GM19099 (cell line): ENCODE data around the gene PIH1D1.

Experiments
- POLR2A ChIP-seq: IDR thresholded peaks from 3 replicates; pipeline ENCODE4 v1.6.1; 2011; ENCODE audit warnings: low read depth; ENCODE audit not compliant: insufficient read length; ENCODE audit errors: extremely low read depth

PIH1D1 gene

DNA sequence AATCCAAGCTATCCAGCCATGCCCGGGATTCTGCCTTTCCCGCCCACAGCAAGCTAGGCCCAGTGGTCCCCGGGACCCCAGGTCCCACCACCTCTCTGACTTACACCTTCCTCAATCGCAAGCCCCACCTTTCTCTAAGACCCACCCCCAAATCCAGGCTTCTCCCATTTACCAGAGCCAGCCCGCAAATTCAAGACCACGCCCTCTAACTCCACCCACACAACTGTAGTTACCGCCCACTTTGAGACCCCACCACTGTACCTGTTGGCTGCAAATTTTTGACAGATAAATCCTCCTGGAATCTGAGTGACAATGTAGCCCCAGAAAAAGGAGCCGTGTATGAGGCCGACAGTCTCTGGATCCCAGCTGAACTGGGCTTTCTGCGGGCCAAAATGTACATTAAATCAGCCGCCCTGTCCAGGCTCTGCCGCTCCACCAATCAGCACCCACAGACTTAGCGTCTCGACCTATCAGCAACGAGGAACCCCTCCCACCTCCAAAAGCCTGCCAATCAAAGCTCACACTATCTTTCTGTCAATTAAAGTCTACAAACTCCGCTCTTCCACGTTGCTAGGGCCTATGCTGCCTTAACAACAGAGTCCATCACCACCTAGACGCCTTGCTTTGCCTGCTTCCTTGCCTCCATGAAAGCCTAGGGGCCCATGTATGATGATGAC lies 16.6 kb downstream of the PIH1D1 start:
- TF ChIP-seq POLR2A, result no peak

DNA sequence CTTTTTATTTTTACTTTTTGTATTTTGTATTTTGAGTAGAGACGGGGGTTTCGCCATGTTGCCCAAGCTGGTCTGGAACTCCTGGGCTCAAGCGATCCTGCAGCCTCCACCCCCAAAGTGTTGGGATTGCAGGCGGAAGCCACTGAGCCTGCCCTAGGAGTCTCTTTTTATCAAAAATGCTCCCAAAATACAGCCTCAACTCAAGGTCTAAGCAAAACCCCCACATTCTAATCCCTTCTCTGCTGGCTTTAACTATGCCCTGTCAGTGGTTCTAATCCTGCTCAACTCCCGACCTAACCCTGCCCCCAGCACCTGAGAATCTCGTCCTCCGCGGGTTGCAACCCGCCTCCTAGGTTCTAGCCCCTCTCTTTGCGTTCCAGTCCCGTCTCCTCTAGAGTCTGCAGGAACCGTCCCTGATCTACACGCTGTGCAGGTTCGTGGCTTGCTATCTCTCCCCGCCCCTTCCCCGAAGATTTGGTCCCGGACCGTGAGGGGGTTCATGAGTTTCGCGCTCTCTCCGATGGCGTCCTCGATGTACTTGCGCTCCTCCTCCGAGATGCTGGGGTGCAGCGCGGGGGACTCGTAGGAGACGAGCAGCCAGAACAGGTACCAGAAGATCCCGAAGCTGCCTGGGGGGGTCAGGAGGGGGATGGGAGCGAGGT lies 18.2 kb downstream of the PIH1D1 start:
- TF ChIP-seq POLR2A, result no peak

- TF ChIP-seq POLR2A, result no peak
Observed at GRCh38 chr19:49432141-49433073, 19.2 kb downstream of the PIH1D1 start.

- no peak for TF ChIP-seq POLR2A
Observed at GRCh38 chr19:49431330-49431749, 20.3 kb downstream of the PIH1D1 start.

GRCh38 chr19:49430678-49431329 lies 20.8 kb downstream of the PIH1D1 start:
- no peak for TF ChIP-seq POLR2A

GRCh38 chr19:49430172-49430677 lies 21.4 kb downstream of the PIH1D1 start:
- TF ChIP-seq POLR2A, result no peak

GRCh38 chr19:49428547-49429451 lies 22.8 kb downstream of the PIH1D1 start:
- TF ChIP-seq POLR2A, result no peak

DNA sequence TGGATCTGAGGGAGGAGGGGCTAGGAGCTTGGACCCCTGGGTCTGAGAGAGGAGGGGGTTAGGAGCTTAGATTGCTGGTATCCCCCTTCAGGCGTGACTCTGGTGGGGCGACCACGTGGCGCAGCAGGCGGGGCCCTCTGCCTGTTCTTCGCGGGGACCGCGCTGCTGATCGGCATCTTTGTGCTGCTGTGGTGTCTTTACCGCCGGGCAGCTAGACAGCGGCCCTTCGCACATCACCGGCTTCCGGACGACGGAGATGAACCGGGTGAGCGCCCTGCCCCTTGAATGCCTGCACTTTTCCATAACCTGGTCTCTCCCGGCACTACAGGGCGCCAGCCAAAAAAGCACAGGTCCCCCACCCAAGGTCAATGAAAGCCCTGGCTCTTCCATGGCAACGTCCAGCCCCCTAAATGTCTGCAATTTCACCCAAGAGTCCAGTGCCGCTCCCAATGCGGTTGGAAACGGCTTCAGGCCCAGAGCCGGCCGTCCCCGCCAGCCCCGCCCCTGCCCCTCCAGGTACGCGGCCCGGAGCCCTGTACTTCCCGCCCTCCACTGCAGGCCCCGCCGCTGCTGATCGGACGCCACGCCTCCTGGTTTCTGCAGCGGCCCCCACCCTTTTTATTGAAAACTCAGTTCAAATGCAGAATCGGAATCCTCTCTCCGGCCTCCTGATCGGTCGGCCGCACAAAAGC lies 23.6 kb downstream of the PIH1D1 start:
- TF ChIP-seq POLR2A, result no peak

- TF ChIP-seq POLR2A, result no peak
Observed at GRCh38 chr19:49427339-49427738, 24.3 kb downstream of the PIH1D1 start.

DNA sequence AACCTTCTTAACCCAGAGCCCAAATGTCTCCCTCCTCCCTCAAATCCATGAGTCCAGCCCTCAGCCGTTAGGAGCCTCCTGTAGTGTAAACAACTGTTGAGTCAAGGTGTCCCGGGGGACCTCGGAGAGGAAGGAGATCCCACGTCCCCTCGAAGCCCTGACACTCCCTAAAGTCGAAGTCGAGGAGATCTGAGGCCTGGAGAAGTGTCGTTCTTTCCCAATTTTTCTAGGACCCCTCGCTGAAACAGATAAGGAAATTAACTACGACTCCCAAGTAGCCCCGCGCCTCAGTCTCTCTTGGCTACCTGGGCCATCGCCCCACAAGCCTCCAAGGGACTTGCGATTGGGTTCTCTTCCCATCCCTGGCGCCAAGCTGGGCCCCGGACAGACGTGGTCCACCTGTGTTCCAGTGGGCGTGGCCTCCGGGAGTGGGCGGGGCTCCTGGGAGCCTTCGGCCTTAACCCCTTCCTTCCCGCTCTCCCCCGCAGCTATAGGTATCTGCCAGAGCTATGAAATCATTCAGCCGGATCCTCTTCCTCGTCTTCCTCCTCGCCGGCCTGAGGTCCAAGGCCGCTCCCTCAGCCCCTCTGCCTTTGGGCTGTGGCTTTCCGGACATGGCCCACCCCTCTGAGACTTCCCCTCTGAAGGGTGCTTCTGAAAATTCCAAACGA lies 25.6 kb downstream of the PIH1D1 start:
- TF ChIP-seq POLR2A, result no peak

DNA sequence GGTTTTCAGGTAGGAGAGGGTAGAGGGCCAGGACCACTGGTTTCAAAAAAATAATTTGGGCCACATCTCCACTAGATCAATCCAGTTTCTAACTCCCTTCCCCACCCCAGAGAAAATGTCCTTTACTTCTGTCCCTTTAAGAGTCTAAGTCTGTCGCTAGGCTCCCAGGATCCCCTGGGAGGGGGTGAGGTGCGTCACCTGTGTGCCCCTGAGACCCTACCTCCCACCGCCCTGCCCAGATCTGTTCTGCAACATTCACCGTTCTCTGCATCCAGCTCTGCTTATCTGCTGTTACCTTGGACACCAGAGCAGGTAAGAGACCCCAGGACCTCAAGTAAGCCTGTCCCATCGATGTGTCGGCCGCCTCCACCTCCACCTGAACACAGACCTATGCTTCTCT lies 26.4 kb downstream of the PIH1D1 start, which contains the start of gene GFY:
Gene GFY (plus strand): TSS at position 211 of the 400 bp plus-strand sequence. CDS start 1,043 bp downstream, outside the sequence.
- TF ChIP-seq POLR2A, result no peak

GRCh38 chr19:49423985-49424303 lies 27.7 kb downstream of the PIH1D1 start:
- no peak for TF ChIP-seq POLR2A

- TF ChIP-seq POLR2A, result no peak
Observed at GRCh38 chr19:49423071-49423984, 28.3 kb downstream of the PIH1D1 start, which contains the start of gene PTH2. Gene PTH2, minus strand, starts transcription at chr19:49423441. Its CDS starts 102 bp downstream, at chr19:49423339.
